GM12878 (cell line): ENCODE results near the gene C12orf60. TPM values are rescaled to one million over a fixed set of nuclear protein-coding genes. Genes with fewer than 3 reads are reported as not detected.

Source experiments
- E2F8 ChIP-seq: fragments of 450-650 bp; IDR thresholded peaks from 2 replicates; pipeline ENCODE4 v1.6.1; 2018; ENCODE audit warnings: mild to moderate bottlenecking, low read depth, moderate library complexity; ENCODE audit not compliant: partially characterized antibody
- E4F1 ChIP-seq: fragments of 450-650 bp; IDR thresholded peaks from 2 replicates; pipeline ENCODE4 v1.6.1; 2018; ENCODE audit warnings: borderline replicate concordance, mild to moderate bottlenecking; ENCODE audit not compliant: partially characterized antibody
- IRF5 ChIP-seq: fragments of 450-650 bp; IDR thresholded peaks from 2 replicates; pipeline ENCODE4 v1.6.1; 2017; ENCODE audit warnings: borderline replicate concordance
- MTA3 ChIP-seq: IDR thresholded peaks from 2 replicates; pipeline ENCODE4 v1.6.1; 2012; ENCODE audit warnings: low read length, inconsistent platforms, borderline replicate concordance
- polyA plus RNA-seq, 11 experiments: library from polyadenylated mRNA; depleted of rRNA in 4 of 11; unstranded in 6 of 11; stranded (reverse) in 5 of 11; fragments of >200 nt; fragmentation: Nextera tagmentation in 4 of 11; fragmentation: Illumina TruSeq in 1 of 11; extraction: Ambion mirVana in 4 of 11; extraction: Trizol in 1 of 11; gene quantifications; 1 replicate in 1 of 11; 2 replicates in 10 of 11; pipeline versions ENCODE4 v1.2.1 to v1.2.3, GENCODE V29; 2011 to 2016; ENCODE audit warnings: inconsistent platforms in 2 of 11, missing spikeins in 2 of 11, low read depth in 1 of 11
- total RNA-seq, 4 experiments: library from RNA; depleted of rRNA in 3 of 4; stranded (reverse); fragments of >200 nt in 3 of 4; fragmentation: Illumina TruSeq in 1 of 4; extraction: Trizol in 1 of 4; gene quantifications; 2 replicates each; pipeline versions ENCODE4 v1.2.1 to v1.2.3, GENCODE V29; 2013 to 2021

C12orf60 gene
- total and polyA plus RNA-seq, 10 of the 15 experiments (the other 5 are each of a cell fraction or from before 2014, with no cell fraction given): 1.8 to 7.2 (median 3.2) TPM

- TF ChIP-seq E4F1 (no peak), E2F8 (no peak), MTA3 (no peak), IRF5 (no peak)
Observed at GRCh38 chr12:14785568-14785967, 17.9 kb upstream of the C12orf60 start (continued).
